HCT116 (cell line): ENCODE results near the gene PACS2.

ENCODE experiments used
- CTCF ChIP-seq, 3 experiments: fragments of 200-600 bp in 1 of 3; sonication (generic) in 1 of 3; IDR thresholded peaks in 2 of 3; conservative IDR thresholded peaks in 1 of 3; 2 replicates each; pipeline ENCODE4 v1.5.1; 2012 to 2017; ENCODE audit warnings: low read depth in 2 of 3, low read length in 2 of 3, antibody characterized with exemption in 1 of 3, borderline replicate concordance in 1 of 3, control low read depth in 1 of 3, mild to moderate bottlenecking in 1 of 3, mixed read lengths in 1 of 3, mixed run types in 1 of 3, moderate library complexity in 1 of 3; ENCODE audit not compliant: insufficient read depth in 1 of 3
- MAX ChIP-seq: IDR thresholded peaks from 2 replicates; pipeline ENCODE4 v1.6.1; 2012
- TCF7L2 ChIP-seq: IDR thresholded peaks from 2 replicates; pipeline ENCODE4 v1.7.0; 2011; ENCODE audit warnings: borderline replicate concordance, inconsistent platforms; ENCODE audit not compliant: insufficient read depth, insufficient read length; ENCODE audit errors: extremely low read depth

- TF ChIP-seq TCF7L2 (no peak), CTCF (IDR thresholded peaks at IDR 0.05 in 2 of 3, conservative IDR thresholded peaks at IDR 0.05 in 1 of 3; ENCODE audit: borderline replicate concordance in 1 of 3, insufficient read depth in 1 of 3, low read depth in 2 of 3, low read length in 2 of 3) (no peak), MAX (no peak)
Observed at GRCh38 chr14:105323663-105324062, 9.1 kb downstream of the PACS2 start.
